Measurements from ENCODE around the gene CIITA.

GRCh38 chr16:10978871-10979446 is 102.0 kb downstream of the CIITA start:
- TF ChIP-seq ZBTB33 (IDR thresholded peaks at IDR 0.05), result no peak
- no peak for TF ChIP-seq GABPA (IDR thresholded peaks at IDR 0.05; ENCODE audit: low read depth)
- TF ChIP-seq ZNF24 (IDR thresholded peaks at IDR 0.05), result no peak
- TF ChIP-seq CTCF (IDR thresholded peaks at IDR 0.05 in 2 of 3, conservative IDR thresholded peaks at IDR 0.05 in 1 of 3; ENCODE audit: control insufficient read depth in 2 of 3, extremely low read depth in 1 of 3, insufficient read depth in 1 of 3, low read depth in 3 of 3, low read length in 3 of 3), result no peak
- no peak for TF ChIP-seq POLR2A (IDR thresholded peaks at IDR 0.05; ENCODE audit: low read depth, low read length)
- TF ChIP-seq MAX (IDR thresholded peaks at IDR 0.05; ENCODE audit: low read depth, low read length), result no peak
- TF ChIP-seq POLR2AphosphoS2 (IDR thresholded peaks at IDR 0.05; ENCODE audit: low read depth, low read length), result no peak
